HEK293 (cell line): ENCODE data around the gene RHOT2.

Source experiments
- CTCF ChIA-PET: fragments of 350-600 bp; formaldehyde crosslinking; extraction: SDS; loops from one replicate; lab custom pipeline; 2021; ENCODE audit warnings: antibody characterized with exemption; lab: Yijun Ruan, JAX
- POLR2A ChIA-PET: fragments of 300-600 bp; formaldehyde crosslinking; extraction: SDS; loops from one replicate; lab custom pipeline; 2020; ENCODE audit warnings: antibody characterized with exemption, inconsistent platforms; lab: Yijun Ruan, JAX
- H3K27ac ChIP-seq: fragments of 200-500 bp; sonication (Bioruptor generic); 2 replicates; pipeline ENCODE4 v1.5.1; 2014; ENCODE audit warnings: low read depth, low read length, control low read depth, inconsistent platforms; ENCODE audit errors: extremely low read depth
- H3K36me3 ChIP-seq, 2 experiments: fragments of 200-500 bp in 1 of 2; sonication (Bioruptor generic) in 1 of 2; 1 replicate in 1 of 2; 2 replicates in 1 of 2; pipeline ENCODE4 v1.5.1; 2014 to 2017; ENCODE audit warnings: inconsistent platforms in 2 of 2, low read length in 2 of 2; ENCODE audit not compliant: control insufficient read depth in 2 of 2, insufficient read depth in 1 of 2
- H3K4me1 ChIP-seq: fragments of 200-500 bp; sonication (Bioruptor generic); 2 replicates; pipeline ENCODE4 v1.5.1; 2014; ENCODE audit warnings: mild to moderate bottlenecking, low read length, inconsistent platforms; ENCODE audit not compliant: control insufficient read depth, insufficient read depth
- H3K4me3 ChIP-seq: 2 replicates; pipeline ENCODE4 v1.5.1; 2011; ENCODE audit warnings: low read depth, mild to moderate bottlenecking, control low read depth, low read length, moderate library complexity
- H3K9me3 ChIP-seq: fragments of 200-500 bp; sonication (Bioruptor generic); 2 replicates; pipeline ENCODE4 v1.5.1; 2014; ENCODE audit warnings: low read depth, low read length, inconsistent platforms; ENCODE audit not compliant: control insufficient read depth, insufficient read depth
- EGR2 ChIP-seq: fragments of 450-650 bp; formaldehyde crosslinking; IDR thresholded peaks from 2 replicates; pipeline ENCODE4 v1.5.1; 2016; ENCODE audit warnings: low read depth, missing biosample characterization, missing genetic modification characterization
- GLIS1 ChIP-seq: fragments of 450-650 bp; formaldehyde crosslinking; IDR thresholded peaks from 2 replicates; pipeline ENCODE4 v1.5.1; 2016; ENCODE audit warnings: missing biosample characterization, missing genetic modification characterization
- KLF16 ChIP-seq: fragments of 450-650 bp; formaldehyde crosslinking; IDR thresholded peaks from 2 replicates; pipeline ENCODE4 v1.5.1; 2017; ENCODE audit warnings: missing biosample characterization, missing genetic modification characterization
- KLF8 ChIP-seq: fragments of 450-650 bp; formaldehyde crosslinking; IDR thresholded peaks from 2 replicates; pipeline ENCODE4 v1.5.1; 2016; ENCODE audit warnings: missing biosample characterization, missing genetic modification characterization
- KLF9 ChIP-seq: fragments of 450-650 bp; formaldehyde crosslinking; IDR thresholded peaks from 2 replicates; pipeline ENCODE4 v1.5.1; 2016; ENCODE audit warnings: missing biosample characterization, missing genetic modification characterization, low read depth
- OSR2 ChIP-seq: fragments of 450-650 bp; formaldehyde crosslinking; IDR thresholded peaks from 2 replicates; pipeline ENCODE4 v1.5.1; 2016; ENCODE audit warnings: missing biosample characterization, missing genetic modification characterization
- SCRT2 ChIP-seq: fragments of 450-650 bp; formaldehyde crosslinking; IDR thresholded peaks from 2 replicates; pipeline ENCODE4 v1.5.1; 2016; ENCODE audit warnings: missing biosample characterization, missing genetic modification characterization
- ZBTB26 ChIP-seq: fragments of 450-650 bp; formaldehyde crosslinking; optimal IDR thresholded peaks from 2 replicates; pipeline ENCODE3; 2016; ENCODE audit warnings: missing biosample characterization, mild to moderate bottlenecking, missing genetic modification characterization
- ZEB2 ChIP-seq: fragments of 450-650 bp; formaldehyde crosslinking; IDR thresholded peaks from 2 replicates; pipeline ENCODE4 v1.5.1; 2016; ENCODE audit warnings: missing biosample characterization, missing genetic modification characterization
- ZNF324 ChIP-seq: fragments of 450-650 bp; formaldehyde crosslinking; IDR thresholded peaks from 2 replicates; pipeline ENCODE4 v1.5.1; 2016; ENCODE audit warnings: missing biosample characterization, missing genetic modification characterization
- ZNF335 ChIP-seq: fragments of 450-650 bp; formaldehyde crosslinking; conservative IDR thresholded peaks from 2 replicates; pipeline ENCODE4 v1.5.1; 2016; ENCODE audit warnings: missing biosample characterization, missing genetic modification characterization
- ZNF398 ChIP-seq: fragments of 450-650 bp; formaldehyde crosslinking; IDR thresholded peaks from 2 replicates; pipeline ENCODE4 v1.5.1; 2017; ENCODE audit warnings: missing biosample characterization, missing genetic modification characterization
- ZNF629 ChIP-seq: fragments of 450-650 bp; formaldehyde crosslinking; IDR thresholded peaks from 2 replicates; pipeline ENCODE4 v1.5.1; 2017; ENCODE audit warnings: missing biosample characterization, missing genetic modification characterization
- ZNF654 ChIP-seq: fragments of 450-650 bp; formaldehyde crosslinking; IDR thresholded peaks from 2 replicates; pipeline ENCODE4 v1.5.1; 2016; ENCODE audit warnings: low read depth, missing biosample characterization, missing genetic modification characterization
- ZNF660 ChIP-seq: fragments of 450-650 bp; IDR thresholded peaks from 2 replicates; pipeline ENCODE4 v1.5.1; 2018; ENCODE audit warnings: missing biosample characterization, mild to moderate bottlenecking, missing genetic modification characterization
- ZNF76 ChIP-seq: fragments of 450-650 bp; formaldehyde crosslinking; IDR thresholded peaks from 2 replicates; pipeline ENCODE4; 2016; ENCODE audit warnings: low read depth, missing biosample characterization, missing genetic modification characterization, borderline replicate concordance
- ZXDB ChIP-seq: fragments of 450-650 bp; formaldehyde crosslinking; IDR thresholded peaks from 2 replicates; pipeline ENCODE4 v1.5.1; 2016; ENCODE audit warnings: missing biosample characterization, missing genetic modification characterization
- TF ChIP-seq, protein P1 (sequence below): fragments of 450-650 bp; formaldehyde crosslinking; IDR thresholded peaks from 2 replicates; pipeline ENCODE4 v1.5.1; 2016; ENCODE audit warnings: missing biosample characterization, missing genetic modification characterization
- TF ChIP-seq, protein P2 (sequence below): fragments of 450-650 bp; formaldehyde crosslinking; IDR thresholded peaks from 2 replicates; pipeline ENCODE4 v1.5.1; 2016; ENCODE audit warnings: missing biosample characterization, missing genetic modification characterization
- TF ChIP-seq, protein P3 (sequence below): fragments of 450-650 bp; formaldehyde crosslinking; IDR thresholded peaks from 2 replicates; pipeline ENCODE4 v1.5.1; 2016; ENCODE audit warnings: missing biosample characterization, missing genetic modification characterization
- TF ChIP-seq, protein P4 (sequence below): fragments of 450-650 bp; formaldehyde crosslinking; IDR thresholded peaks from 2 replicates; pipeline ENCODE4 v1.5.1; 2016; ENCODE audit warnings: missing biosample characterization, missing genetic modification characterization, borderline replicate concordance

Gene RHOT2

DNA sequence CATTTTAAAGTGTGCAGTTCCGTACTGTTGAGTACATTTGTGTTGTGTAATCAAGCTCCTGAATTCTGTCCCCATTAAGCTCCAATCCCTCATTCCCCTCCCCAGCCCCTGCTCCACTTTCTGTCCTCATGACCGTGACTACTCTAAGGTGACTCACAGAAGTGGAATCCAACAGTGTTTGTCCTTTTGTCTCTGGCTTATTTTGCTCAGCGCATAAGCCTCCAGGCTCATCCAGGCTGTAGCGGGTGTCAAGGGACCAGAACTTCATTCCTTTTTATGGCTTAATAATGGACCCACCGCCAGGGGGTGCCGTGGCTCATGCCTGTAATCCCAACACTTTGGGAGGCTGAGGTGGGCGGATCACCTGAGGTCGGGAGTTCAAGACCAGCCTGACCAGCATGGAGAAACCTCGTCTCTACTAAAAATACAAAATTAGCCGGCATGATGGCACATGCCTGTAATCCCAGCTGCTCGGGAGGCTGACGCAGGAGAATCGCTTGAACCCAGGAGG is 44.9 kb downstream of the RHOT2 start (continued):
- TF ChIP-seq KLF9 (tag by site-specific recombination) (peak; percentile 86), KLF16 (tag by site-specific recombination) (peak; percentile 65; the same call in 1 of the 2 replicates), ZNF629 (tag by site-specific recombination) (peak; percentile 80), ZNF398 (tag by site-specific recombination) (peak; percentile 50), ZNF324 (tag by site-specific recombination) (peak; percentile 83), ZEB2 (tag by site-specific recombination) (peak; percentile 73; the same call in 1 of the 2 replicates), ZNF660 (tag by site-specific recombination) (peak; percentile 89), EGR2 (peak; percentile 86), ZXDB (tag by site-specific recombination) (peak; percentile 64; the same call in 1 of the 2 replicates), ZNF654 (tag by site-specific recombination) (peak; percentile 55), ZNF76 (tag by site-specific recombination) (0 out of 2 replicates have a peak, but pooled peaks have one; percentile 35), GLIS1 (peak; percentile 48; the same call in 1 of the 2 replicates), KLF8 (tag by site-specific recombination) (peak; percentile 81), OSR2 (tag by site-specific recombination) (peak; percentile 29; the same call in 1 of the 2 replicates), ZBTB26 (tag by site-specific recombination) (peak; percentile 28), SCRT2 (tag by site-specific recombination) (peak; percentile 58)
- TF ChIP-seq, protein P1, sequence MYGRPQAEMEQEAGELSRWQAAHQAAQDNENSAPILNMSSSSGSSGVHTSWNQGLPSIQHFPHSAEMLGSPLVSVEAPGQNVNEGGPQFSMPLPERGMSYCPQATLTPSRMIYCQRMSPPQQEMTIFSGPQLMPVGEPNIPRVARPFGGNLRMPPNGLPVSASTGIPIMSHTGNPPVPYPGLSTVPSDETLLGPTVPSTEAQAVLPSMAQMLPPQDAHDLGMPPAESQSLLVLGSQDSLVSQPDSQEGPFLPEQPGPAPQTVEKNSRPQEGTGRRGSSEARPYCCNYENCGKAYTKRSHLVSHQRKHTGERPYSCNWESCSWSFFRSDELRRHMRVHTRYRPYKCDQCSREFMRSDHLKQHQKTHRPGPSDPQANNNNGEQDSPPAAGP, result peak; percentile 78; the same call in 1 of the 2 replicates
- TF ChIP-seq, protein P2, sequence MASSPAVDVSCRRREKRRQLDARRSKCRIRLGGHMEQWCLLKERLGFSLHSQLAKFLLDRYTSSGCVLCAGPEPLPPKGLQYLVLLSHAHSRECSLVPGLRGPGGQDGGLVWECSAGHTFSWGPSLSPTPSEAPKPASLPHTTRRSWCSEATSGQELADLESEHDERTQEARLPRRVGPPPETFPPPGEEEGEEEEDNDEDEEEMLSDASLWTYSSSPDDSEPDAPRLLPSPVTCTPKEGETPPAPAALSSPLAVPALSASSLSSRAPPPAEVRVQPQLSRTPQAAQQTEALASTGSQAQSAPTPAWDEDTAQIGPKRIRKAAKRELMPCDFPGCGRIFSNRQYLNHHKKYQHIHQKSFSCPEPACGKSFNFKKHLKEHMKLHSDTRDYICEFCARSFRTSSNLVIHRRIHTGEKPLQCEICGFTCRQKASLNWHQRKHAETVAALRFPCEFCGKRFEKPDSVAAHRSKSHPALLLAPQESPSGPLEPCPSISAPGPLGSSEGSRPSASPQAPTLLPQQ (tag by site-specific recombination), result 0 out of 2 replicates have a peak, but pooled peaks have one; percentile 5
- TF ChIP-seq, protein P3, sequence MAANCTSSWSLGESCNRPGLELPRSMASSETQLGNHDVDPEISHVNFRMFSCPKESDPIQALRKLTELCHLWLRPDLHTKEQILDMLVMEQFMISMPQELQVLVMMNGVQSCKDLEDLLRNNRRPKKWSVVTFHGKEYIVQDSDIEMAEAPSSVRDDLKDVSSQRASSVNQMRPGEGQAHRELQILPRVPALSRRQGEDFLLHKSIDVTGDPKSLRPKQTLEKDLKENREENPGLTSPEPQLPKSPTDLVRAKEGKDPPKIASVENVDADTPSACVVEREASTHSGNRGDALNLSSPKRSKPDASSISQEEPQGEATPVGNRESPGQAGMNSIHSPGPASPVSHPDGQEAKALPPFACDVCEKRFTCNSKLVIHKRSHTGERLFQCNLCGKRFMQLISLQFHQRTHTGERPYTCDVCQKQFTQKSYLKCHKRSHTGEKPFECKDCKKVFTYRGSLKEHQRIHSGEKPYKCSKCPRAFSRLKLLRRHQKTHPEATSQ, result peak; percentile 55; the same call in 1 of the 2 replicates
- TF ChIP-seq, all 188 proteins: peak for 47; not testable (repeated sequence) for 141

- Histone ChIP-seq H3K36me3 (peaks cover 0 to 7% of the 10 kb centered on the region in 2 experiments; a peak in 1 of 3 replicates), H3K27ac (no peak overlapping the region), H3K4me3 (no peak overlapping the region), H3K9me3 (no peaks in the 10 kb centered on the region), H3K4me1 (peaks cover 11% of the 10 kb centered on the region)
- ChIA-PET CTCF (interaction anchor here (0.6 to 5.7 kb wide), 5 partner anchors 10 to 114 kb away, joined by 3 to 119 read pairs (median 6); partner anchors contain the start of genes CCDC78, CHTF18 and RPUSD1), POLR2A (no interaction called here)
- TF ChIP-seq ZNF335 (tag by site-specific recombination) (0 out of 2 replicates have a peak, but pooled peaks have one; percentile 13), GLIS1 (no peak)
- TF ChIP-seq, protein P4, sequence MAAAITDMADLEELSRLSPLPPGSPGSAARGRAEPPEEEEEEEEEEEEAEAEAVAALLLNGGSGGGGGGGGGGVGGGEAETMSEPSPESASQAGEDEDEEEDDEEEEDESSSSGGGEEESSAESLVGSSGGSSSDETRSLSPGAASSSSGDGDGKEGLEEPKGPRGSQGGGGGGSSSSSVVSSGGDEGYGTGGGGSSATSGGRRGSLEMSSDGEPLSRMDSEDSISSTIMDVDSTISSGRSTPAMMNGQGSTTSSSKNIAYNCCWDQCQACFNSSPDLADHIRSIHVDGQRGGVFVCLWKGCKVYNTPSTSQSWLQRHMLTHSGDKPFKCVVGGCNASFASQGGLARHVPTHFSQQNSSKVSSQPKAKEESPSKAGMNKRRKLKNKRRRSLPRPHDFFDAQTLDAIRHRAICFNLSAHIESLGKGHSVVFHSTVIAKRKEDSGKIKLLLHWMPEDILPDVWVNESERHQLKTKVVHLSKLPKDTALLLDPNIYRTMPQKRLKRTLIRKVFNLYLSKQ, result no peak
Measured at GRCh38 chr16:714079-714478, 46.1 kb downstream of the RHOT2 start.
